Heart right ventricle (tissue), 16 donors: ENCODE results near the gene F2RL2. TPM values are rescaled to one million over a fixed set of nuclear protein-coding genes. Genes with fewer than 3 reads are reported as not detected.

Source experiments
- ATAC-seq, 8 donors: fragments of 200-7000 bp; cut with Tn5 transposase; one replicate each; pipeline ENCODE4 v1.9.1; 2020; ENCODE audit warnings: mild to moderate bottlenecking in 8 of 8, moderate library complexity in 8 of 8, moderate number of reproducible peaks in 1 of 8
- DNase-seq, 2 donors: peaks; one replicate each; pipeline ENCODE4 v3.0.0-alpha.2; 2020
- H3K27ac ChIP-seq, 10 donors: fragments of 200-600 bp; sonication (generic) in 2 of 10; one replicate each; pipeline versions ENCODE4 v1.5.0 to v1.8.0; 2020 to 2022; ENCODE audit warnings: mild to moderate bottlenecking in 3 of 10
- H3K27me3 ChIP-seq, 7 donors: fragments of 200-600 bp; one replicate each; pipeline ENCODE4 v1.8.0; 2021 to 2022; ENCODE audit warnings: mild to moderate bottlenecking in 2 of 7
- H3K36me3 ChIP-seq, 9 donors: fragments of 200-600 bp; sonication (generic) in 1 of 9; one replicate each; pipeline versions ENCODE4 v1.5.0 to v1.8.0; 2020 to 2022; ENCODE audit warnings: mild to moderate bottlenecking in 2 of 9
- H3K4me1 ChIP-seq, 9 donors: fragments of 200-600 bp; sonication (generic) in 1 of 9; one replicate each; pipeline versions ENCODE4 v1.5.0 to v1.8.0; 2020 to 2022; ENCODE audit warnings: mild to moderate bottlenecking in 4 of 9
- H3K4me3 ChIP-seq, 10 donors: fragments of 200-600 bp; sonication (generic) in 2 of 10; one replicate each; pipeline versions ENCODE4 v1.5.0 to v1.8.0; 2020 to 2022; ENCODE audit warnings: mild to moderate bottlenecking in 7 of 10, moderate library complexity in 2 of 10
- H3K9me3 ChIP-seq, 11 donors: fragments of 200-600 bp in 10 of 11; sonication (generic) in 2 of 11; one replicate each; pipeline versions ENCODE4 v1.5.0 to v1.8.0; 2013 to 2022; ENCODE audit warnings: mild to moderate bottlenecking in 2 of 11, control low read depth in 1 of 11, moderate library complexity in 1 of 11
- WGBS, 2 donors: extraction: QIAGEN DNeasy Blood & Tissue Kit; methylation state at CpG; one replicate each; pipeline ENCODE4 v1.1.7; 2013; ENCODE audit warnings: inconsistent platforms in 1 of 2; 5-methylcytosine and 5-hydroxymethylcytosine counted together
- intact Hi-C, 10 donors: fragments of 100-400 bp; cut with DNase I; formaldehyde crosslinking; loops; one replicate each; pipeline versions ENCODE4 v1.11.1 to v1.14.2; 2022
- long read RNA-seq, 3 donors: library from polyadenylated mRNA; unstranded; transcript quantifications; one replicate each; pipeline ENCODE4 v2.0.0, GENCODE V29; 2020 to 2021
- polyA plus RNA-seq, 2 donors: library from polyadenylated mRNA; stranded (reverse); fragments of 200-250 nt; gene quantifications; one replicate each; pipeline ENCODE4 v1.2.3, GENCODE V29; 2013
- total RNA-seq, 10 donors: library from RNA; stranded (reverse); fragmentation: NEBNext Ultra II Directional in 3 of 10; extraction: Animal tissue kit (Norgen Biotek cat#: 25700) in 3 of 10; gene quantifications; one replicate each; pipeline versions ENCODE4 v1.2.1 to v1.2.4, GENCODE V29; 2021 to 2023
- TF ChIP-seq, protein P1 (sequence below), 9 donors: fragments of 200-600 bp; sonication (generic) in 2 of 9; IDR thresholded peaks; one replicate each; pipeline versions ENCODE4 v1.5.0 to v1.8.0; 2021 to 2022; ENCODE audit warnings: antibody characterized with exemption in 9 of 9, mild to moderate bottlenecking in 5 of 9, moderate library complexity in 1 of 9
- donor health status: Arrhythmogenic right ventricular cardiomyopathy.
- donor health status: ischemic (EF 13 %, LVEDD 7.1; RV severe dilation, severe dysfunction).
- donor health status: healthy with polysubstance abuse.
- donor health status: DM: no; HTN: yes; CAD: no.
- donor health status: DM: no; HTN: no; CAD: no.
- donor health status: ischemic (EF 25% LVEDD 6.9; RV normal size, moderate dysfunction).
- donor health status: ischemic (EF 25% LVEDD 5.7; RV mildly dilated, moderate dysfunction).
- donor health status: healthy.
- donor health status: DM: yes; HTN: yes; CAD: no.
- donor health status: Ischemic cardiomyopathy.
- donor health status: ischemic (EF 35%, LVEDD 5.7; RV mildly dilated, moderate dysfunction).
- donor health status: nonischemic (EF 11% LVEDD 7.7; RV severe dilation, severe dysfunction).
- donor health status: DM: yes; HTN: yes; CAD: no.
- donor health status: PGD.
- donor health status: ischemic (EF 29% LVEDD 5.4; RV normal size, mild dysfunction).
- donor health status: nonischemic (EF 23%, LVEDD 6.1; RV moderate dilation, normal function).

The F2RL2 gene
- total RNA-seq (1 to 10 TPM in 2 of 10 donors, under 1 TPM in 8; 0.12 to 1.5 (median 0.45) TPM), polyA plus RNA-seq (under 1 TPM; 0.15 to 0.30 TPM)
- long read RNA-seq, donor 1: 0 reads
- long read RNA-seq, donor 2: 0 reads
- long read RNA-seq, donor 3: 0 reads

GRCh38 chr5:76622973-76623596 is at the start of gene F2RL2:
Gene F2RL2 (minus strand): TSS chr5:76623403. CDS start chr5:76623230, 173 bp downstream.
- H3K4me1 ChIP-seq: peaks cover 0 to 14% (median 4%) of the 10 kb centered on the region in 9 donors
- peak within 1 kb of the TSS in 5 of 10 donors; percentile 8 to 30 (median 27) for H3K4me3 ChIP-seq
- intact Hi-C loops: no loop called here
- H3K27me3 ChIP-seq: no peaks in the 10 kb centered on the region
- TF ChIP-seq, protein P1, sequence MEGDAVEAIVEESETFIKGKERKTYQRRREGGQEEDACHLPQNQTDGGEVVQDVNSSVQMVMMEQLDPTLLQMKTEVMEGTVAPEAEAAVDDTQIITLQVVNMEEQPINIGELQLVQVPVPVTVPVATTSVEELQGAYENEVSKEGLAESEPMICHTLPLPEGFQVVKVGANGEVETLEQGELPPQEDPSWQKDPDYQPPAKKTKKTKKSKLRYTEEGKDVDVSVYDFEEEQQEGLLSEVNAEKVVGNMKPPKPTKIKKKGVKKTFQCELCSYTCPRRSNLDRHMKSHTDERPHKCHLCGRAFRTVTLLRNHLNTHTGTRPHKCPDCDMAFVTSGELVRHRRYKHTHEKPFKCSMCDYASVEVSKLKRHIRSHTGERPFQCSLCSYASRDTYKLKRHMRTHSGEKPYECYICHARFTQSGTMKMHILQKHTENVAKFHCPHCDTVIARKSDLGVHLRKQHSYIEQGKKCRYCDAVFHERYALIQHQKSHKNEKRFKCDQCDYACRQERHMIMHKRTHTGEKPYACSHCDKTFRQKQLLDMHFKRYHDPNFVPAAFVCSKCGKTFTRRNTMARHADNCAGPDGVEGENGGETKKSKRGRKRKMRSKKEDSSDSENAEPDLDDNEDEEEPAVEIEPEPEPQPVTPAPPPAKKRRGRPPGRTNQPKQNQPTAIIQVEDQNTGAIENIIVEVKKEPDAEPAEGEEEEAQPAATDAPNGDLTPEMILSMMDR (IDR thresholded peaks at IDR 0.05): no peak
- DNase-seq (no peak), ATAC-seq (peak in 7 of 8 donors; percentile 38 to 85 (median 69))
- no peaks in the 10 kb centered on the region for H3K9me3 ChIP-seq
- 20 to 27% methylated on average over 7 of the region's 7 CpGs for WGBS, 2 donors
- peaks cover 0 to 6% (median 0%) of the 10 kb centered on the region in 9 donors for H3K36me3 ChIP-seq
- peak within 1 kb of the TSS in 2 of 10 donors; percentile 16 to 19 for H3K27ac ChIP-seq

- H3K27me3 ChIP-seq: no peaks in the 10 kb centered on the region
- no peaks in the 10 kb centered on the region for H3K9me3 ChIP-seq
- H3K27ac ChIP-seq: peak overlapping the region in 1 of 10 donors; percentile 15
- TF ChIP-seq, protein P1 (IDR thresholded peaks at IDR 0.05): no peak
- H3K4me1 ChIP-seq: no peaks in the 10 kb centered on the region
- peaks cover 0 to 83% (median 0%) of the 10 kb centered on the region in 9 donors for H3K36me3 ChIP-seq
- H3K4me3 ChIP-seq: no peak overlapping the region
- WGBS, 2 donors: 91 to 96% methylated on average over 2 of the region's 2 CpGs
- ATAC-seq (no peak), DNase-seq (no peak)
- intact Hi-C loops: no loop called here
Measured at GRCh38 chr5:76672242-76672641, 49.0 kb upstream of the F2RL2 start.

DNA sequence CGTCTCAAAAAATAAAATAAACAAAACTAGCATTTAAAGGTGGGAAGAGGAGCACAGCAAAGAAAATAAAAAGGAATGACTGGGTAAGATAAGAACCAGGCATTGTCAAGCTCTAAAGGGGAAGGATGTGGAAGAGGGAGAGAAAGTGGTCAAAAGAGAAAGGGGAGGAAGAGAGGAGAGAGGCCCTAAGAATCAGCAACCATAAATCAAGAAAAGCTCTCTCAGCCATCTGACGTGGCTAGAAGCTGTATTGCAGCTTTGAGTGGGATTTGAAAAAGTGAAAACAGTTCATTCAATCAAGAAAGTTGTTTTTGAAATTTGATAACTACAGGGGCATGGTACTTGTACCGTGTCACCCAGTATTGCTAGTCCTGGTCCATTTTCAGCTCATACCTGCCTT is 47.3 kb upstream of the F2RL2 start:
- no peak overlapping the region for H3K27ac ChIP-seq
- WGBS, 2 donors: 89 to 92% methylated on average over 3 of the region's 3 CpGs
- no peak overlapping the region for H3K4me3 ChIP-seq
- no peaks in the 10 kb centered on the region for H3K27me3 ChIP-seq
- intact Hi-C loops: no loop called here
- H3K9me3 ChIP-seq: no peaks in the 10 kb centered on the region
- ATAC-seq (no peak), DNase-seq (no peak)
- H3K4me1 ChIP-seq: no peaks in the 10 kb centered on the region
- TF ChIP-seq, protein P1 (IDR thresholded peaks at IDR 0.05): no peak
- peaks cover 0 to 86% (median 0%) of the 10 kb centered on the region in 9 donors for H3K36me3 ChIP-seq

GRCh38 chr5:76669245-76669644 is 46.0 kb upstream of the F2RL2 start:
- H3K27ac ChIP-seq: no peak overlapping the region
- no peak for DNase-seq
- WGBS, 2 donors: 89 to 90% methylated on average over 5 of the region's 5 CpGs

More at GRCh38 chr5:76669245-76669644, 46.0 kb upstream of the F2RL2 start:
- H3K4me1 ChIP-seq: no peaks in the 10 kb centered on the region
- peaks cover 0 to 90% (median 0%) of the 10 kb centered on the region in 9 donors for H3K36me3 ChIP-seq
- intact Hi-C loops: no loop called here
- no peak for ATAC-seq
- TF ChIP-seq, protein P1 (IDR thresholded peaks at IDR 0.05): no peak
- no peak overlapping the region for H3K4me3 ChIP-seq
- H3K9me3 ChIP-seq: no peaks in the 10 kb centered on the region
- H3K27me3 ChIP-seq: no peaks in the 10 kb centered on the region
